Activated CD4-positive, alpha-beta T cell treated with anti-CD3 and anti-CD28 coated beads, Interleukin-2, amount 50 U/mL, for 48 hours (primary cell): Measurements from ENCODE around the gene ADH6.
"Not testable (repeated sequence)": the region's sequence is repeated elsewhere in the genome, so short reads cannot be mapped to it uniquely, and the experiment has no call there.

Experiments
- DNase-seq, 2 experiments: peaks; one replicate each; pipeline ENCODE4 v3.0.0-alpha.2; 2020

Gene ADH6

DNA sequence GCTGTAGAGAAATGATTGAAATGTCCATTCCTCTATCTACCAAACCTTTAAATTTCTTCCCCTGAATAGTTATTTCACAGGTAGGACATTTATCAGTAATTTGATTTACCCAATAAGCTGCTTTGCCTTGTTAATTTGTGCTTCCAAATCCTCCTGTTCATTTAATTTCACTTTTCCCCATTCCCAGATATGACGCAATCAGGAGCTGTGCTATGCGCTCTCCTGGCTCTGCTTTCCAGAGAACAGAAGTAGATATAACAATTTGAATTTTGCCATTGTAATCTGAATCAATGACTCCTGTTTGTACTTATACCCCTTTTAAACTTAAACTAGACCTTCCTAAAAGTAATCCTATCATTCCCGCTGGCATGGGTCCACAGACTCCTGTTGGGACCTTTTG, 29.1 kb downstream of the ADH6 start:
- DNase-seq: not testable (repeated sequence)

DNA sequence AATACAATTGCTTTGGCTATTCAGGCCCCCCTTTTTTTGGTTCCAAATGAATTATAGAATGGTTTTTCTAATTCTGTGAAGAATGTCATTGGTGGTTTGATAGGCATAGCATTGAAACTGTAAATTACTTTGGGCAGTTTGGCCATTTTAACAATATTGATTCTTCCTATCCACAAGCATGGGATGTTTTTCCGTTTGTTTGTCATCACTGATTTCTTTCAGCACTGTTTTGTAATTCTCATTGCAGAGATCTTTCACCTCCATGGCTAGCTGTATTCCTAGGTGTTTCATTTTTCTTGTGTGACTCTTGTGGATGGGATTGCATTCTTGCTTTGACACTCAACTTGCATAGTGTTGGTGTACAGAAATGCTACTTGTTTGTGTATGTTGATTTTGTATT, 33.0 kb downstream of the ADH6 start:
- DNase-seq: no peak

DNA sequence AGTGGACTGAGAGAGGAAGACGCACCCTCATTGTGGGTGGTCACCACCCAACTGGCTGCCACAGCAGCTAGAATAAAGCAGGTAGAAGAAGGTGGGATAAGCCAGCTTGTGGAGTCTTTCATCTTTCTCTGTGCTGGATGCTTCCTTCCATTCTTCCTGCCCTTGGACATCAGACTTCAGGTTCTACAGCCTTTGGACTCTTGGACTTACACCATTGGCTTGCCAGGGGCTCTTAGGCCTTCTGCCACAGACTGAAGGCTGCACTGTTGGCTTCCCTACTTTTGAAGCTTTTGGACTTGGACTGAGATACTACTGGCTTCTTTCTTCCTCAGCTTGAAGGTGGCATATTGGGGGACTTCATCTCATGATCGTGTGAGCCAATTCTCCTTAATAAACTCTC, 33.5 kb downstream of the ADH6 start:
- no peak for DNase-seq

DNA sequence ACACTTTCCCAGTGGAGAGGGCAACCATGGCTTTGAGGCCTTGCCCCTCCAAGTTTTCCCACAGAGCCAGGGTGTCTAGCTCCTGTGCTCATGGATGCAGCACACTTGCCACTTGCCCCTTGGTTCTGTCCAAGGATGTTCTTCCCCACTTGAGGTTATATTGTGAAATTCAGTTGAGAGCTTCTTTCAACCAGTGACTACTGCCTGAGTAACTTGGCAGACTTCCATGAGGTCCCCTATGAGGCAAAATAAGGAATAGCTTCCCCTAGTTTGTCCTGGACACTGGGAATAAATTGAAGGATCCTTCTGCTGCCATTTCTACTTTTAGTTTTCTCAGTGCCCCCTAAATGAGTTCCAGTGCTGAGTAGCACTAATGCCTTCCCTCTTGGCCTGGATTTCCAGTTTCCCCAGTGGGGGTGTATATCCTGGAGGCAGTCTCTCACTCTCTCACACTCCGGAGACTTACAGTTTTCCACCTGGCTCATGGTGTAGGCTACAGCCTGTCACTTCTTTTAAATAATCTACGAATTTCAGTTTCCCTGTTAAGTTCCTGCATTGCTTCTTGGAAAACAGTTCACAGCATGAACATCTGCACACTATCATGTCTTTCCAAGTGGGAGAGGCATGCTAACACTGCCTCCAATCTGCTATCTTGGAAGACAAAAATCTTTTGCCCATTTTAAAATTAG, 38.5 kb downstream of the ADH6 start:
- no peak for DNase-seq

DNA sequence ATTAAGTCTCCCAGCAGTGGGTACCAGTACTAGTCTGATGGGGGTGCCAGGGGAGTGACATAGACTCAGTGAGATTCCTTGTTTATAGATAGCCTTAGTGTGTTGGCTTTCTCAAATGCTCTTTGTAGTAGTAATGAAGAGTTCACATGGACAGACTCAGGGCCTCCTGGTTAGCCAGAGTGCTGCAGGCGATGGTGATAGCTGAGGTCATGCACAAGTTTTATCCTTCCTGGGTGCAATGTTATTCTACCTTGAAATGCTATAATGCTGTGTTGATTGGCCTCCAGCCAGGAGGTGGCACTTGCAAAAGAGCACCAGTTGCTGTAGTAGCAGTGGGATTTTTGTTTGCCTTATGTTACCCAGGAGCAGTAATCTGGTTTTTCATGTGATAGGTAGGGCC, 39.4 kb downstream of the ADH6 start:
- no peak for DNase-seq

DNA sequence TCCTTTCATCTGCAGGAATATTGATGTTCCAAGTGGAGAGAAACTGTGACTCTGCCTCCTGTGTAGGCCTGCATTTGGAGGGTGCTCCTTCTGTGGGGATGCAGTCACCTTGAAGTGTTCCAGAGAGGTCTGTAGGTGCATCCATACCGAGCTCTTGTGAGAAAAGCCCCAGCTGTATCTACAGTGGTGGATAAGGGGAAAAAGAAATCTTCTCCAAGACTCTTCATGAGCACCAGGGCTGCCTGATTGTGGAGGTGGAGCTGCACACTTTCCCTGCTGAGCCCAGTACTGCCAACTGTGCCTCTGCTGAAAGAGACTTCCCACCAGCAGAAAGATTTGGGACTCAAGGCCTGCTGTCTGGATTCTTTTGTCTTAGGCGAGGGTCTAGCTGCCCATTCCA, 39.9 kb downstream of the ADH6 start:
- no peak for DNase-seq

DNA sequence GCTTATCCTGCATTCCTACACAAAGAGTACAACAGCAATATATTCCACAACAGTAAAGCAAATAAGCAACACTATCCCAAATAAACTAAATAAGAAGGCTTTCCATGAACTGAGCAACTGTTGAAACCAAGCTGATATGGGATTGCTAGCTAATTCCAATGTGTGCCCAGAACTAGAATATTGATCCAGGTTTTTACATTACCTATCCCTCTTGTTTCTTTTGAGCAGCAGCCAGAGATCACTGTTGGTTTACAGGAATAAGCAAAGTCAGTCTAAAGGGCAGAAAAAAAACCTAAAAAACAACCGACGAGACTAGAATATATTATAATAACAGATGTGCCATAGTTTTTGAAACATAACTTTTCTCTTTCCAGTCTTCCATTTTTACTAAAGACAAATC, 52.5 kb downstream of the ADH6 start:
- DNase-seq: no peak

DNA sequence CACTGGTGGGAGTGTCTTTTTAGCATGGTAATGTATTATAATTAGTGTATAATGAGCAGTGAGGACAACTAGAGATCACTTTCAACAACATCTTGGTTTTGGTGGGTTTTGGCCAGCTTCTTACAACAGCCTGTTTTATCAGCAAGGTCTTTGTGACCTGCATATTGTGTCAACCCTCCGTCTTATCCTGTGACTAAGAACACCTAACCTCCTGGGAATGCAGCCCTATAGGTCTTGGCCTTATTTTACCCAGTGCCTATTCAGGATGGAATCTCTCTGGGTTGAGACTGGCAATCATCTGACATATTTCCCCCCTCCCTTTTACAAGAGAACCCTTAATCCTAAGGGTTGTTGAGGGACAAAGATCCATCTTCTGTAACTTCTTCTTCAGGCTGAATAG, 53.1 kb downstream of the ADH6 start:
- no peak for DNase-seq

DNA sequence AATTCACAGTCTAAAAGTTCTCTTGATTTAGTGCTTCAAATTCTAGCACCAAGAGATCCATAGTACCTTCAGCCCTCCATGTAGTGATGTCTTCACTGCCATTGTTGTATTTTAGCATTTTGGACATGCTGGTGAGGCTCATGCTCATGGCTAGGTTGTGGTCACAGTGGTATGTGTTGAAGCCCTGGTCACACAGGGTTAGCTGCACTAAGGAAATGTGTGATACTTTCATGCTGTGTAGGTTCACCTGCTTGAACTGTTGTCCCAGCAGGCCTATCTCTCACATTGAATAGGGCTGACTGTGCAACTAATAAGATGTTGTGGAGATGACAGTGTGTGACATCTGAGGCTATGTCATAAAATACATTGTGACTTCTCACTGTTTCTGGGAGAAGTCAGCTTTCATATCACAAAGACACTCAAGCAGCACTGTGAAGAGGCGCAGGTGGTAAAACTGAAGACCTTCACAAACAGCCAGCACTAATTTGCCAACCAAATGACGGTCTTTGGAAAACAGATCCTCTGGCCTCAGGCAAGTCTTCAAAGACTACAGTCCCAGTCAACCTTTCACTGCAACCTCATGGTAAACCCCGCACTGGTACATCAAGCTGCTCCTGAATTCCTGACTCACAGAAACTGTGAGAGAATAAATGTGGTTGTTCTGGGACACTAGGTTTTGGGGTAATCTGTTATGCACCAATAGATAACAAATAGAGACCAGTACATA, 57.5 kb downstream of the ADH6 start:
- DNase-seq: no peak

DNA sequence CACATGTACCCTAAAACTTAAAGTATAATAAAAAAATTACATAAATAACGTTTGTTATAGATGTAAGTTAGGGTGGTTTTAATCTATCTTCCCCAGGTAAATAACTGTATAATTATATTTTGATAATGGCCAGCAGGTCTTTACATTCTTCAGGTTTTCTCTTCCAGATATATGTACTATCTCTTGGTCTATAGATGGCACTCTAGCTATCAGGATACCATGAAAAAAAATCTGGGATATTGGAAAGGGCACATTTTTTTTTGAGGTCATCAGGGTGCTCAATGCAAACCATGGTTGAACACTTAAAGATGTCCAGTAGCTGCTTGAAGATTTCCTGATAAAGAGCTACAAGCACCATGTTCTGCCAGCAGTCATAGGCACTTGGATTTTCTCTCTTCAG, 59.3 kb downstream of the ADH6 start:
- DNase-seq: no peak

DNA sequence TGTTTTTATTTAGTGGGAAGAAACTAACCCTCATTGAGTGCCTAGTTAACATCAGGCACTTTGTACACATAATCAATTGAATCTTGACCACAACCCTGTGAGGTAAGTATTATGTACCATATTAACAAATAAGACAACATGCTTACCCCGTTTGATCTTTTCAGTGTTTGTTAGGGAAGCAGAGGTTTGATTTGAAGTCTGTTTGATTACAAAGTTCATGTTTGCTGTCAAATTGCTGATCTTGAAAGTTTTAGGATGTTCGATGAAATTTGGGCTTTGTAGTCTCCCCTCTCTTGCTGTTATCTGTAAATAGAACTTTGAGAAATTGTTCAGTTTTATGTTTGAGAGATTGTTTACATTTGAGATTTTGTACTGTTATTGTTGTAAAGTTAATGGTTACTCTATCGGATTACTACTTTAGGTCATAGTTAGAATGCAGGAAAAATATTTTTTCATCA, 61.5 kb downstream of the ADH6 start:
- DNase-seq: no peak

DNA sequence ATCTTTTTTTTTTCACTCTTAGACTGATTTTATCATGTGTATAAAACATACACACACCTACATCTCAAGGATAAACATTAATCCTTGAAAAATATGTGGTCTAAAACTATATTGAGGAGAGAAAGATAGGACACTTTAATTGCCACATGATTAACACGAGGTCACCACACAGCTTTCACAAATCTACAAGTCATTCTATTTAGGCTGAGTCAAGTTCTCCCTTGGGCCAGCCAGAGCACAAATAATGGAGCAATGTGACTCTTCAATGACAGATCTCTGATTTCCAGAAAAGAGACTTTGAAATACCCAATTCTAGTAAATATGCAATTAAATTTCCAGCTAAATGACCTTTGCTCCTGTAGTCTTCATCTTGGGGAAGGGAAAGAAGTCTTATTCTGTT, 62.1 kb downstream of the ADH6 start:
- DNase-seq: no peak

DNA sequence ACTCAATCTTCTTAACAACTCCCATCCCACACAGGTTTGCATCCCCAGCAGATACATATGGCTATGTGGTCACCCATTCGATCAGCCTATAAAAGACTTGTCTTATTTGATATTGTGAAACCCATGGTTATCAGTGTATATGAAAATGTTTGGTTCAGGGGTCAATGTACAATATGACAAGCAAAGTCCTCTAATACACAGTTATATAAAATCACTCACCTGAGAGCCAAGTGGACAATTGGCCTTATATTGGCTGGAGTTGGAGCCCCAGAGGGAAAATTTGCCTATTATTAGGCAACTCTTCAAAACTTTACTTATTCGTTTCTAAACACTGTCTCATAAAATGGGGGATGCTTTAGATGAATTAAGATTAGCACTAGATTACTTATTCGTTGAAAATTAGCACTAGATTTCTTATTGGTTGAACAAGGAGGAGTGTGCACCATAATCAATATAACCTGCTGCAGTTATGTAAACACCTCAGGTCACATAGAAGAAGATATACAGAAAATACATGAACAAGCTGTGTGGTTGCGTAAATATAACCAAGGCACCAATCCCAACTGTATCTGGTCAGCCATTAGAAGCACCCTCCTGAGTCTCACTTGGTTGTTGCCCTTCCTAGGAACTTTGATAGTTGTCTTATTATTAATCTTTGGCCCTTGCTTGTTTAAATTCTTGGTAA, 64.2 kb downstream of the ADH6 start:
- DNase-seq: no peak
